HL-60 (cell line): ENCODE measurements around the gene LRRC8C.

Experiments
- CTCF ChIP-seq: IDR thresholded peaks from one replicate; pipeline ENCODE4 v1.5.1; 2011; ENCODE audit warnings: low read length, control low read depth, inconsistent platforms; ENCODE audit not compliant: insufficient read depth
- GABPA ChIP-seq: IDR thresholded peaks from 2 replicates; pipeline ENCODE4 v1.6.1; 2012; ENCODE audit warnings: low read depth
- POLR2AphosphoS5 ChIP-seq: IDR thresholded peaks from 2 replicates; pipeline ENCODE4 v1.6.1; 2012; ENCODE audit warnings: low read depth
- REST ChIP-seq: IDR thresholded peaks from 2 replicates; pipeline ENCODE4 v1.6.1; 2012; ENCODE audit warnings: low read depth; ENCODE audit not compliant: insufficient replicate concordance
- SPI1 ChIP-seq: IDR thresholded peaks from 2 replicates; pipeline ENCODE4 v1.6.1; 2012; ENCODE audit warnings: low read depth, mild to moderate bottlenecking, borderline replicate concordance

GRCh38 chr1:89746424-89747149, 113.7 kb downstream of the LRRC8C start:
- no peak for TF ChIP-seq CTCF
- TF ChIP-seq POLR2AphosphoS5, result no peak
- no peak for TF ChIP-seq SPI1
- no peak for TF ChIP-seq GABPA
- no peak for TF ChIP-seq REST
